ENCODE results near the gene CAPS.

GRCh38 chr19:5891938-5892771, 21.9 kb upstream of the CAPS start:
- TF ChIP-seq, protein P1, sequence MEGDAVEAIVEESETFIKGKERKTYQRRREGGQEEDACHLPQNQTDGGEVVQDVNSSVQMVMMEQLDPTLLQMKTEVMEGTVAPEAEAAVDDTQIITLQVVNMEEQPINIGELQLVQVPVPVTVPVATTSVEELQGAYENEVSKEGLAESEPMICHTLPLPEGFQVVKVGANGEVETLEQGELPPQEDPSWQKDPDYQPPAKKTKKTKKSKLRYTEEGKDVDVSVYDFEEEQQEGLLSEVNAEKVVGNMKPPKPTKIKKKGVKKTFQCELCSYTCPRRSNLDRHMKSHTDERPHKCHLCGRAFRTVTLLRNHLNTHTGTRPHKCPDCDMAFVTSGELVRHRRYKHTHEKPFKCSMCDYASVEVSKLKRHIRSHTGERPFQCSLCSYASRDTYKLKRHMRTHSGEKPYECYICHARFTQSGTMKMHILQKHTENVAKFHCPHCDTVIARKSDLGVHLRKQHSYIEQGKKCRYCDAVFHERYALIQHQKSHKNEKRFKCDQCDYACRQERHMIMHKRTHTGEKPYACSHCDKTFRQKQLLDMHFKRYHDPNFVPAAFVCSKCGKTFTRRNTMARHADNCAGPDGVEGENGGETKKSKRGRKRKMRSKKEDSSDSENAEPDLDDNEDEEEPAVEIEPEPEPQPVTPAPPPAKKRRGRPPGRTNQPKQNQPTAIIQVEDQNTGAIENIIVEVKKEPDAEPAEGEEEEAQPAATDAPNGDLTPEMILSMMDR (IDR thresholded peaks at IDR 0.05) = peak in 2 of 3 donors; percentile 44 to 54
- TF ChIP-seq POLR2AphosphoS5 (IDR thresholded peaks at IDR 0.05) = peak in 1 of 3 donors; percentile 14
